Measurements from ENCODE around the gene RADIL.
A peak's percentile ranks its signal among the peaks of the same experiment; 100 is the strongest.

RADIL gene

GRCh38 chr7:4774658-4775249 is 108.8 kb downstream of the RADIL start:
- Histone ChIP-seq H3K27me3 (ENCODE audit: control insufficient read depth, low read length) (no peaks in the 10 kb centered on the region), H3K4me2 (ENCODE audit: low read length) (peak overlapping the region; percentile 97), H3K36me3 (ENCODE audit: control insufficient read depth, low read length) (peaks cover 17% of the 10 kb centered on the region), H3K79me2 (ENCODE audit: control insufficient read depth, low read length) (peaks cover 40% of the 10 kb centered on the region), H3K4me1 (ENCODE audit: control insufficient read depth, low read length) (peaks cover 19% of the 10 kb centered on the region), H3K9me2 (replicated peaks; ENCODE audit: control insufficient read depth, low read length) (no peaks in the 10 kb centered on the region), H3K27ac (ENCODE audit: low read depth, low read length) (peak overlapping the region; percentile 59), H4K20me1 (ENCODE audit: control insufficient read depth, insufficient read depth, low read depth, low read length) (peaks cover 2% of the 10 kb centered on the region; the same call in 1 of the 2 replicates), H3K4me3 (ENCODE audit: low read length) (peak overlapping the region; percentile 99), H3K9me3 (ENCODE audit: control insufficient read depth, insufficient read depth, low read length) (no peaks in the 10 kb centered on the region), H3F3A (ENCODE audit: control insufficient read depth, insufficient read depth) (peaks cover 7% of the 10 kb centered on the region)
- TF ChIP-seq EZH2phosphoT487 (IDR thresholded peaks at IDR 0.05; ENCODE audit: borderline replicate concordance, low read length) = no peak
- no peak for TF ChIP-seq CTCF (IDR thresholded peaks at IDR 0.05; ENCODE audit: low read depth, low read length, poor library complexity, severe bottlenecking)

GRCh38 chr7:4774007-4774406 is 109.5 kb downstream of the RADIL start:
- no peaks in the 10 kb centered on the region for H3K9me3 ChIP-seq (ENCODE audit: control insufficient read depth, insufficient read depth, low read length)
- peak overlapping the region; percentile 99 for H3K4me3 ChIP-seq (ENCODE audit: low read length)
- H3K4me1 ChIP-seq (ENCODE audit: control insufficient read depth, low read length) = peaks cover 19% of the 10 kb centered on the region
- H3F3A ChIP-seq (ENCODE audit: control insufficient read depth, insufficient read depth) = peaks cover 8% of the 10 kb centered on the region
- H3K36me3 ChIP-seq (ENCODE audit: control insufficient read depth, low read length) = peaks cover 17% of the 10 kb centered on the region
- peak overlapping the region; percentile 97 for H3K4me2 ChIP-seq (ENCODE audit: low read length)
- no peaks in the 10 kb centered on the region for H3K9me2 ChIP-seq (replicated peaks; ENCODE audit: control insufficient read depth, low read length)
- H3K27ac ChIP-seq (ENCODE audit: low read depth, low read length) = no peak overlapping the region
- H3K79me2 ChIP-seq (ENCODE audit: control insufficient read depth, low read length) = peaks cover 38% of the 10 kb centered on the region
- no peak for TF ChIP-seq EZH2phosphoT487 (IDR thresholded peaks at IDR 0.05; ENCODE audit: borderline replicate concordance, low read length)
- TF ChIP-seq CTCF (IDR thresholded peaks at IDR 0.05; ENCODE audit: low read depth, low read length, poor library complexity, severe bottlenecking) = no peak
- H3K27me3 ChIP-seq (ENCODE audit: control insufficient read depth, low read length) = no peaks in the 10 kb centered on the region
- peaks cover 2% of the 10 kb centered on the region; the same call in 1 of the 2 replicates for H4K20me1 ChIP-seq (ENCODE audit: control insufficient read depth, insufficient read depth, low read depth, low read length)

- Histone ChIP-seq H3K9me2 (replicated peaks; ENCODE audit: control insufficient read depth, low read length) (no peaks in the 10 kb centered on the region), H3K27ac (ENCODE audit: low read depth, low read length) (no peak overlapping the region), H3K36me3 (ENCODE audit: control insufficient read depth, low read length) (peaks cover 10% of the 10 kb centered on the region), H3F3A (ENCODE audit: control insufficient read depth, insufficient read depth) (peaks cover 8% of the 10 kb centered on the region), H3K4me3 (ENCODE audit: low read length) (no peak overlapping the region), H3K27me3 (ENCODE audit: control insufficient read depth, low read length) (no peaks in the 10 kb centered on the region), H3K9me3 (ENCODE audit: control insufficient read depth, insufficient read depth, low read length) (no peaks in the 10 kb centered on the region), H3K4me2 (ENCODE audit: low read length) (no peak overlapping the region), H4K20me1 (ENCODE audit: control insufficient read depth, insufficient read depth, low read depth, low read length) (peaks cover 3% of the 10 kb centered on the region; the same call in 1 of the 2 replicates), H3K4me1 (ENCODE audit: control insufficient read depth, low read length) (peaks cover 19% of the 10 kb centered on the region), H3K79me2 (ENCODE audit: control insufficient read depth, low read length) (peaks cover 26% of the 10 kb centered on the region)
- no peak for TF ChIP-seq CTCF (IDR thresholded peaks at IDR 0.05; ENCODE audit: low read depth, low read length, poor library complexity, severe bottlenecking)
- no peak for TF ChIP-seq EZH2phosphoT487 (IDR thresholded peaks at IDR 0.05; ENCODE audit: borderline replicate concordance, low read length)
Measured at GRCh38 chr7:4772306-4772705, 111.2 kb downstream of the RADIL start.
